Measurements from ENCODE around the gene AGMAT. TPM values are rescaled to one million over a fixed set of nuclear protein-coding genes. Genes with fewer than 3 reads are reported as not detected.

AGMAT gene, protein sequence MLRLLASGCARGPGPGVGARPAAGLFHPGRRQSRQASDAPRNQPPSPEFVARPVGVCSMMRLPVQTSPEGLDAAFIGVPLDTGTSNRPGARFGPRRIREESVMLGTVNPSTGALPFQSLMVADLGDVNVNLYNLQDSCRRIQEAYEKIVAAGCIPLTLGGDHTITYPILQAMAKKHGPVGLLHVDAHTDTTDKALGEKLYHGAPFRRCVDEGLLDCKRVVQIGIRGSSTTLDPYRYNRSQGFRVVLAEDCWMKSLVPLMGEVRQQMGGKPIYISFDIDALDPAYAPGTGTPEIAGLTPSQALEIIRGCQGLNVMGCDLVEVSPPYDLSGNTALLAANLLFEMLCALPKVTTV
- total RNA-seq (under 1 TPM in 2 of 4 donors, not detected in 2; 0.12 to 0.40 TPM), polyA plus RNA-seq (0.07 TPM)
- long read RNA-seq, donor 1, partial matches to known transcripts: 0 of 2 reads
- long read RNA-seq, donor 1, other reads (novel, unspliced or antisense): 0 of 2 reads
- long read RNA-seq, donor 2: 0 reads
- long read RNA-seq, donor 3, partial matches to known transcripts: 0 of 1 reads
- long read RNA-seq, donor 3, other reads (novel, unspliced or antisense): 1 of 1 reads
- long read RNA-seq, donor 4: 0 reads

DNA sequence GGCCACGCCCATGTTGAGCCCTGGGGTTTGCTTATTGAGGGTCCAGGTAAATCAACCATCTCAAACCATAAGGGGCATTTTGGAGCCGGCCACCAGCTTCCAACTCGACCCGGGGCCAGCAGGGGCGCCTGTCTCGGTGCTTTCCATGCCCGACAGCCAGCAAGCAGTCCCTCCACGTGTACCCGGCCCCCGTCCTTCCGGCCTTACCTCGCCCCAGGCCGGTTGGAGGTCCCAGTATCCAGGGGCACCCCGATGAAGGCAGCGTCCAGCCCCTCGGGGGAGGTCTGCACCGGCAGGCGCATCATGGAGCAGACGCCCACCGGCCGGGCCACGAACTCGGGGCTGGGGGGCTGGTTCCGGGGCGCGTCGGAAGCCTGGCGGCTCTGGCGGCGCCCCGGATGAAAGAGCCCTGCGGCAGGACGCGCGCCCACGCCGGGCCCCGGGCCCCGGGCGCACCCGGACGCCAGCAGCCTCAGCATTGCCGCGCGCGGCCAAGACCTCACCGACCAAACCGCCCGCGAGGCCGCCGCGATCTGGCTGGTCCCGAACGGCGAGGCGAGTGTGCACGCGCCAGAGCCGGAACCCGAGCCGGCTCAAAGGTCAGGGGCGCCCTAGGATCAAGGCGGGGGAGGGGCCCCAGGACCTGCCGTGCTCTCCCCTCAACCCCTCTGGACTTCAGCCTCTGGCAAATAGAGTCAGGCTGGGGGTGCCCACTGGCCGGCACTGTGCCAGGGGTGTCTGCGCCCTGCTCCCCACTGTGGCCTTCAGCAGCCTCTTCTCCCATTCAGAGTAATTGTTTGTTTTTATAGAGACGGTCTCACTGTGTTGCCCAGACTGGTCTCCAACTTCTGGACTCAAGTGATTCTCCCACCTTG, at the start of gene AGMAT:
AGMAT (minus strand) TSS at position 563 of the 875 bp plus-strand sequence; CDS start at position 479, 84 bp downstream.
- intact Hi-C loops (cut with DNase I): no loop called here
- no peak within 1 kb of the TSS for H3K27ac ChIP-seq (ENCODE audit: low read length)
- WGBS: 2% methylated on average over 68 of the region's 68 CpGs
- ATAC-seq: peak; percentile 56 to 72
- no peaks in the 10 kb centered on the region for H3K9me3 ChIP-seq (ENCODE audit: control insufficient read depth, low read length)
- peak; percentile 29 to 70 (median 70) for DNase-seq
- H3K4me1 ChIP-seq (ENCODE audit: control insufficient read depth, insufficient read depth, low read length): peaks cover 3% of the 10 kb centered on the region
- no peaks in the 10 kb centered on the region for H3K27me3 ChIP-seq (ENCODE audit: control insufficient read depth, insufficient read depth)
- H3K4me3 ChIP-seq (ENCODE audit: low read length): peak within 1 kb of the TSS; percentile 42

DNA sequence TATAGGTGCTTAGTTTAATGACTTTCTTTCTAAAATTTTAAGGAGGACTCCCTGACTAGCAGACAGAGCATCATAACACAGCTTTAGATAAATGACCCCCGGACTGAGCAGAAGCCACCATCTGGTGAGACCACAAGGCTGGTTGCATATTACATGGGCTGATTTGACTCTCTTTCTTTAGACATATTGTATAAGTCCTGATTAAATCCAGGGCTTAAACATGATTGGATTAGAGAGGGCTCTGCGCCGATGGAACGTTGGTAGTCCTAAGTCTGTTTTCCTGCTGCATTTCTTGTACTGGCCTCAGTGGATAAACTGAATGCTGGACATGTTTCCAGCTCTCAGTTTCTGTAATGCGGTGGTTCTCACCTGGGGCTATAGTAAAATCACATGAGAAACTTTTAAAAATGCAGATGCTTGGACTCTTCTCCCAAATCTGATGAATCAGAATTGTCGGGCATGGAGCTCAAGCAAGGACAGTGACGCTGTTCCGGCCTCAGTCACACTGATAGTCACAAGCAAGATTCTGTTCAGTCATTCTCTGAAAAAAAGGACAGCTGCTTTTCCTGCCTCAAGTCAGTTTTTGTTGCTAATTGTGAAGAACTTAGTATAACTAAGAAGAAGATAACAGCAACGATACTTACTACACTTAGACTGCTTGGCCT, 49.0 kb upstream of the AGMAT start:
- intact Hi-C loops (cut with DNase I): no loop called here
- H3K27ac ChIP-seq (ENCODE audit: low read length): no peak overlapping the region
- no peaks in the 10 kb centered on the region for H3K9me3 ChIP-seq (ENCODE audit: control insufficient read depth, low read length)
- H3K4me1 ChIP-seq (ENCODE audit: control insufficient read depth, insufficient read depth, low read length): no peaks in the 10 kb centered on the region
- H3K27me3 ChIP-seq (ENCODE audit: control insufficient read depth, insufficient read depth): no peaks in the 10 kb centered on the region
- DNase-seq (no peak), ATAC-seq (no peak)
- no peak overlapping the region for H3K4me3 ChIP-seq (ENCODE audit: low read length)
- WGBS: 93% methylated on average over 9 of the region's 9 CpGs

DNA sequence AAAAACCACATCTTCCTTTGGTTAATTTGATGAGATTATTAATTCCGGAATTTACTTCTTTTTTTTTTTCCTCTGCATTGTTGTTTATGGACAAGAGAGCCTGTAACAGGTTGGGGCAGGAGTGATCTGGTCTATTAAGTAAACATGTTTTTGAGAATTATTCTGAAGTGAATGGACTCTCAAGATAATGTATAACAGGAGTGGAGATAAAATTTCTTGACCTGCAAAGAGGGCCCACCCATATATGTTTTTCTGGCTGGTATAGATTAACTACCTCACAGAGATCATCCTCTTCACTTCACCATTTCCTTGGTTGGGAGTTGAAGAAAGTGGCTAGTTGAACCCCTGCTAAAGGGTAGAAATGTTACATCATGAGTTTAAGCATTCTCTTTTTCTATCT, 43.2 kb upstream of the AGMAT start:
- H3K4me1 ChIP-seq (ENCODE audit: control insufficient read depth, insufficient read depth, low read length): peaks cover 4% of the 10 kb centered on the region
- WGBS: 49% methylated on average over 1 of the region's 1 CpG
- no peak overlapping the region for H3K27ac ChIP-seq (ENCODE audit: low read length)

DNA sequence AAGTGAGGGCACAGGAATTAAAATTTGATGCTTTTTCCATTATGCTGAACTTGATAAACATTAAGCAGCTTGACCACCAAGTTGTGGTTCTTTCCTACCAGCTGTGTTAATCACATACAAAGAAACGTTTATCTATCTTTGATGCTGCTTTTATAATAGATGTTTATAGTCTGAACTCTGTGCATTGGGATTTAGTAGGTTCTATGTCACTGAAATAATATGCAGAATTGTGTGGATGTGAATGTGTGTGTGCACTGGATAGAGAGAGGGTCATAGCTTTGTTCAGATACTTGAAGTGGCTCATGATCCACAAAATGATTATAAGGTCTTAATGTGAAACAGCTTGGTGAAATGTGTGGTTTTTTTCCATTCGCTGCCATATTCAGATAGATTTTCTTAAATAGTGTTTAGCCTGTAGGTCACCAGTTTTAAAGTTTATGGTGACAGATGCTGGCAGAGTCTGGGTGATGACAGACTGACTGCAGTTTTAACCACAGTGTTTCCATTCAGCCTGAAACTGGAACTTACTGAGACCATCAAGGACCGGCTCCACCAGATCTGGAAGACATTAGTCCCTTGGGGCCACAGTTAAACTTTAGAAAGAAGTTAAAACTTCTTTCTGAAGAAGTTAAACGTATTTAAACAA, 42.6 kb upstream of the AGMAT start:
- no peak overlapping the region for H3K27ac ChIP-seq (ENCODE audit: low read length)
- intact Hi-C loops (cut with DNase I): no loop called here
- H3K9me3 ChIP-seq (ENCODE audit: control insufficient read depth, low read length): no peaks in the 10 kb centered on the region
- peaks cover 4% of the 10 kb centered on the region for H3K4me1 ChIP-seq (ENCODE audit: control insufficient read depth, insufficient read depth, low read length)
- peak in 1 of 3 donors; percentile 25 for DNase-seq
- ATAC-seq: peak; percentile 62 to 69
- H3K4me3 ChIP-seq (ENCODE audit: low read length): no peak overlapping the region
- WGBS: 29% methylated on average over 4 of the region's 4 CpGs
- no peaks in the 10 kb centered on the region for H3K27me3 ChIP-seq (ENCODE audit: control insufficient read depth, insufficient read depth)

More for the DNA sequence above, 43.2 kb upstream of the AGMAT start:
- H3K27me3 ChIP-seq (ENCODE audit: control insufficient read depth, insufficient read depth): no peaks in the 10 kb centered on the region
- no peak overlapping the region for H3K4me3 ChIP-seq (ENCODE audit: low read length)
- intact Hi-C loops (cut with DNase I): no loop called here
- ATAC-seq (no peak), DNase-seq (no peak)
- H3K9me3 ChIP-seq (ENCODE audit: control insufficient read depth, low read length): no peaks in the 10 kb centered on the region

DNA sequence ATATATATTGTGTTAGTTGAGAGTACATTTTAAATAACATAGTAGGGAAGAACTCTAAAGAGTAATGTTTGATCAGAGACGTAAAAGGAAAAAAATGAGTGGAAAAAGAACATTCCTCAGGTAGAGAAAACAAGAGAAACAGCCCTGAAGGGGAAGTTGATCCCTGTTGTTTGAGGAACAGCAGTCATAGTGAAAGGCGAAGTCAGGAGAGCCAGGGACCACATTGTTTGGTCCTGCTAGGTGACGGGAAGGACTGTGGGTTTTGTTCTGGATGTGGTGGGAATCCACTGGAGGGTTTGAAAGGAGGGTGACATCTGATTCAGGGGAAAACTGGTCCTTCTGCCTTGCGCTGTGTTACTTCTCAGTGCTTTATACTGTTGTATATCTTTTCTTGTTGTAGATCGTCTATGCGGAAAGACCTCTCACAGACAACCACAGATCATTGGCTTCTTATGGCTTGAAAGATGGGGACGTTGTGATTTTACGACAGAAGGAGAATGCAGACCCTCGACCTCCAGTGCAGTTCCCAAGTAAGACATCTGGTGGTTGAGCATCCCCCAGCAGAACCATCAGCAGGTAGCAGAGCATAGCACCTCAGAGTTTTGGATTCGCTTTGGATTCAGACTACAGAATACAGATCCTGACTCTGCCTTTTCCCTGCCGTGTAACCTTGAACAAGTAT, 41.6 kb upstream of the AGMAT start:
- no peak for DNase-seq
- Histone ChIP-seq H3K27ac (ENCODE audit: low read length) (no peak overlapping the region), H3K4me1 (ENCODE audit: control insufficient read depth, insufficient read depth, low read length) (peaks cover 6% of the 10 kb centered on the region), H3K27me3 (ENCODE audit: control insufficient read depth, insufficient read depth) (no peaks in the 10 kb centered on the region), H3K9me3 (ENCODE audit: control insufficient read depth, low read length) (no peaks in the 10 kb centered on the region), H3K4me3 (ENCODE audit: low read length) (no peak overlapping the region)
- intact Hi-C loops (cut with DNase I): no loop called here
- ATAC-seq: no peak
- WGBS: 88% methylated on average over 11 of the region's 11 CpGs

DNA sequence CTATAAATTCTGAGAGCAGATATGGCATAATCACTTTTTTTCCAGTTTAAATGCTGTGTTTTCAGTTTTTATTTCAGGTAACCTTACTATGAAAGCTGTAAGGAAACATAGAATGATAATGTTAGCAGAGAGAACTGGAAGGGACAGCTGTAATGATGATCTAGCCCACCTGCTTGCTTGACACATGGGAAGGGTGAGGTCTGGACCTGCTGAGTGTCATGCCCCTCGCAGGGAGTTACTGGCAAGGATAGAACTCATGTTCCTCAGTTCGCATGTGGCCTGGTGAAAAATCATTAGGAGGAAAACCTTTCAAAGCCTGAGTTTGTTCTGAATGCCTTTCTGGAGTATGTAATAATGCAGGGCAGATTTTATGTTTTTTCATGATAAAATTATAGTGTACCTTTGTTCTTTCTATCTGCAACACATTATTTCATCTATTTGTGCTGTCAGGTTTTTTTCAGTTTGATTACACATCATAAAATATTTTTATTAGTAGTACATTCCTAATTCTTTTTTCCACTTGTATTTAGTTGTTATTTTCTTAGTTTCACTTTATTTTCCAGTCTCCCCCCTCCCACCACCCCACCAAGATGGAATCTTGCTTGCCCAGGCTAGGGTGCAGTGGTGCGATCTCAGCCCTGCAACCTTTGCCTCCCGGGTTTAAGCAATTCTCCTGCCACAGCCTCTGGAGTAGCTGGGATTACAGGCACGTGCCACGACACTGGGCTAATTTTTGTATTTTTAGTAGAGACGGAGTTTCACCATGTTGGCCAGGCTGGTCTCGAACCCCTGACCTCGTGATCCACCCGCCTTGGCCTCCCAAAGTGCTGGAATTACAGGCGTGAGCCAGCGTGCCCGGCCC, 40.4 kb upstream of the AGMAT start:
- Histone ChIP-seq H3K4me3 (ENCODE audit: low read length) (no peak overlapping the region), H3K27me3 (ENCODE audit: control insufficient read depth, insufficient read depth) (no peaks in the 10 kb centered on the region), H3K4me1 (ENCODE audit: control insufficient read depth, insufficient read depth, low read length) (peaks cover 6% of the 10 kb centered on the region), H3K27ac (ENCODE audit: low read length) (no peak overlapping the region), H3K9me3 (ENCODE audit: control insufficient read depth, low read length) (no peaks in the 10 kb centered on the region)
- DNase-seq: no peak
- intact Hi-C loops (cut with DNase I): no loop called here
- ATAC-seq: no peak
- 73% methylated on average over 13 of the region's 13 CpGs for WGBS

DNA sequence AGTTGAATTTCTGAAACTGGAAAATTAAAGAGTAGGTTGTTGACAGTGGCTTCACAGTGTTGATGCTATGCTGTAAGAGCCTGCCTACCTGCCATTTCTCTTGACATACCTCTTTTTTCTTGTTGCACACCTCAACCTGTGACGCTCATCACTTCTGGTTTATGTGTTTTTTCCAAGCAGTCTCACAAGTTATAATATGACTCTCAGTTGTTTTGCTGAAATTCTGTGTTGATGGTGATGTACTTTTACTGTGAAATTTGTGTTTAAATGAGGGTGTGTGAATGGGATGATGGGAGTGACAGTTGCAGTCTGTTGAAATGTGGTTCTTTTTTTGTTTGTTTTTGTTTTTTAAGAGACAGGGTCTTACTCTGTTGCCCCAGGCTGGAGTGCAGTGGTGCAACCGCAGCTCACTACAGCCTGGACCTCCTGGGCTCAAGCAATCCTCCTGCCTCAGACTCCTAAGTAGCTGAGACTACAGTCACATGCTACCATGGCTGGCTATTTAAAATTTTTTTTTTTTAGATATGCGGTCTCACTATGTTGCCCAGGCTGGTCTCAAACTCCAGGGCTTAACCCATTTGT, 39.4 kb upstream of the AGMAT start:
- 90% methylated on average over 3 of the region's 3 CpGs for WGBS

DNA sequence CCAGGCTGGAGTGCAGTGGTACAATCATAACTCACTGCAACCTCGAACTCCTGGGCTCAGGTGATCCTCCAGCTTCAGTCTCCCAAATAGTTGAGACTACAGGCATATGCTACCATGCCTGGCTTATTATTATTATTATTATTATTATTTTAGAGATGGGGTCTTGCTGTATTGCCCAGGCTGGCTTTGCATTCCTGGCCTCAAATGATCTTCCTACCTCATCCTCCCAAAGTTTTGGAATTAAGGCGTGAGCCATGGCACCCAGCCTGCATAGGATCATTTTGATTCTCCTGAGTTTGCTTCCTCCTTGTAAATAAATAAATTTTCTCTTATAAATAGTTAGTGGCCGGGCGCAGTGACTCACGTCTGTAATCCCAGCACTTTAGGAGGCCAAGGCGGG, 38.6 kb upstream of the AGMAT start:
- H3K4me3 ChIP-seq (ENCODE audit: low read length): no peak overlapping the region
- peaks cover 6% of the 10 kb centered on the region for H3K4me1 ChIP-seq (ENCODE audit: control insufficient read depth, insufficient read depth, low read length)
- no peak overlapping the region for H3K27ac ChIP-seq (ENCODE audit: low read length)
- intact Hi-C loops (cut with DNase I): no loop called here
- no peaks in the 10 kb centered on the region for H3K27me3 ChIP-seq (ENCODE audit: control insufficient read depth, insufficient read depth)
- DNase-seq (no peak), ATAC-seq (no peak)
- WGBS: 97% methylated on average over 6 of the region's 6 CpGs
- no peaks in the 10 kb centered on the region for H3K9me3 ChIP-seq (ENCODE audit: control insufficient read depth, low read length)

More for the DNA sequence above, 39.4 kb upstream of the AGMAT start:
- H3K9me3 ChIP-seq (ENCODE audit: control insufficient read depth, low read length): no peaks in the 10 kb centered on the region
- intact Hi-C loops (cut with DNase I): no loop called here
- no peak overlapping the region for H3K27ac ChIP-seq (ENCODE audit: low read length)
- ATAC-seq: no peak
- DNase-seq: no peak
- H3K4me3 ChIP-seq (ENCODE audit: low read length): no peak overlapping the region
- no peaks in the 10 kb centered on the region for H3K27me3 ChIP-seq (ENCODE audit: control insufficient read depth, insufficient read depth)
- H3K4me1 ChIP-seq (ENCODE audit: control insufficient read depth, insufficient read depth, low read length): peaks cover 6% of the 10 kb centered on the region

DNA sequence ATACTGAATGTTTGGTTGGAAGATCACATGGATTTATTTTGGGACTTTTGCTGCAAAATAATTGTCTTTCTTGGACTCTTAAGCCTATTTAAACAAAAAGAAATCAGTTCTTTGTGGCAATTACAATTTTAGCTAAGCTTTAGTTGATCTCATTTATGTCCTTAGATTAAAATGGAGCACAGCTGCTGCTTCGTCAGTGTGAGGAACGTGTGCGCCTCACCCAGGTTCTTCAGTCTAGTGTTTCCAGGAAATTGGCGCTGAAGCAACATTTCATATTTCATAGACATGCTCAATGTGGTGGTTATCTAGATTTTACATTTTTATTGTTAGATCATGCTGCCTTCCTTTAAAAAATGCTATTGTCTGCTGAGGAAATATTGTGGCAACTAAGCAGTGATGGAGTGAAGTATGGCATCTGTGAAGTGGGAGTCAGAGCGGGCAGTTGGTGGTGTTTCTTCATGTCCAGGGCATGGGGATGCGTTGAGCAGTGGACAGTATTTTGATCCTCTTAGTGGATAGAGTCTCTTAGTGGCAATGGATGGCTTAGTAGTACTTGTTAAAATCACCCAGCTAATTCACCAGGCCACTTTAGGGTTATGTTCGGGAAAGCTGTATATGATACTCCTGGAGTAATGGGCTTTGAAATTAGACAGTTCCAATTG, 38.0 kb upstream of the AGMAT start:
- Histone ChIP-seq H3K4me1 (ENCODE audit: control insufficient read depth, insufficient read depth, low read length) (peaks cover 6% of the 10 kb centered on the region), H3K27me3 (ENCODE audit: control insufficient read depth, insufficient read depth) (no peaks in the 10 kb centered on the region), H3K4me3 (ENCODE audit: low read length) (no peak overlapping the region), H3K27ac (ENCODE audit: low read length) (no peak overlapping the region), H3K9me3 (ENCODE audit: control insufficient read depth, low read length) (no peaks in the 10 kb centered on the region)
- intact Hi-C loops (cut with DNase I): no loop called here
- DNase-seq (no peak), ATAC-seq (no peak)
- 87% methylated on average over 7 of the region's 7 CpGs for WGBS
